GM18505 (cell line): ENCODE measurements around the gene MLYCD.

Source experiments
- ATAC-seq: cut with Tn5 transposase; IDR thresholded peaks from one replicate; pipeline ENCODE4 v1.9.1; 2021; ENCODE audit not compliant: unreplicated experiment
- POLR2A ChIP-seq: IDR thresholded peaks from 4 replicates; pipeline ENCODE4 v1.6.1; 2011; ENCODE audit warnings: borderline replicate concordance; ENCODE audit not compliant: insufficient read depth, insufficient read length; ENCODE audit errors: extremely low read depth

The MLYCD gene

GRCh38 chr16:83973077-83973476 lies 74.2 kb downstream of the MLYCD start:
- TF ChIP-seq POLR2A: no peak
- ATAC-seq: no peak

- no peak for ATAC-seq
- no peak for TF ChIP-seq POLR2A
Observed at GRCh38 chr16:83973581-83974385, 74.9 kb downstream of the MLYCD start.

GRCh38 chr16:83974475-83974874 lies 75.6 kb downstream of the MLYCD start:
- no peak for ATAC-seq
- TF ChIP-seq POLR2A: no peak

- TF ChIP-seq POLR2A: no peak
- ATAC-seq: no peak
Observed at GRCh38 chr16:83975590-83976260, 76.8 kb downstream of the MLYCD start.
